NCI-H2227 (cell line): ENCODE measurements around the gene MMP24.
"Not testable (repeated sequence)": the region's sequence is repeated elsewhere in the genome, so short reads cannot be mapped to it uniquely, and the experiment has no call there.

Source experiments
- DNase-seq: peaks from one replicate; lab custom pipeline; 2025; ENCODE audit not compliant: unreplicated experiment; lab: John Stamatoyannopoulos, UW

Gene MMP24

GRCh38 chr20:35305682-35306556 is 79.4 kb downstream of the MMP24 start:
- no peak for DNase-seq

GRCh38 chr20:35306931-35307517 is 80.5 kb downstream of the MMP24 start:
- DNase-seq = peak; percentile 71

- no peak for DNase-seq
Measured at GRCh38 chr20:35307666-35308653, 81.5 kb downstream of the MMP24 start.

- no peak for DNase-seq
Measured at GRCh38 chr20:35311409-35311808, 84.9 kb downstream of the MMP24 start.

- no peak for DNase-seq
Measured at GRCh38 chr20:35311822-35312221, 85.3 kb downstream of the MMP24 start.

- DNase-seq = no peak
Measured at GRCh38 chr20:35312318-35312717, 85.8 kb downstream of the MMP24 start.

GRCh38 chr20:35314816-35315631 is 88.5 kb downstream of the MMP24 start:
- DNase-seq = no peak

GRCh38 chr20:35315632-35316020 is 89.1 kb downstream of the MMP24 start:
- not testable (repeated sequence) for DNase-seq

GRCh38 chr20:35316086-35316485 is 89.6 kb downstream of the MMP24 start:
- DNase-seq = no peak

- DNase-seq = no peak
Measured at GRCh38 chr20:35317416-35318210, 91.1 kb downstream of the MMP24 start.

GRCh38 chr20:35318502-35319157 is 92.1 kb downstream of the MMP24 start:
- no peak for DNase-seq

GRCh38 chr20:35319192-35319870 is 92.8 kb downstream of the MMP24 start:
- no peak for DNase-seq

GRCh38 chr20:35319871-35320197 is 93.3 kb downstream of the MMP24 start:
- no peak for DNase-seq

GRCh38 chr20:35320396-35321126 is 94.1 kb downstream of the MMP24 start:
- DNase-seq = no peak

GRCh38 chr20:35325401-35325800 is 98.9 kb downstream of the MMP24 start:
- DNase-seq = no peak

GRCh38 chr20:35326021-35326739 is 99.7 kb downstream of the MMP24 start:
- DNase-seq = peak; percentile 26
